ENCODE measurements around the gene FLVCR1.

The FLVCR1 gene

DNA sequence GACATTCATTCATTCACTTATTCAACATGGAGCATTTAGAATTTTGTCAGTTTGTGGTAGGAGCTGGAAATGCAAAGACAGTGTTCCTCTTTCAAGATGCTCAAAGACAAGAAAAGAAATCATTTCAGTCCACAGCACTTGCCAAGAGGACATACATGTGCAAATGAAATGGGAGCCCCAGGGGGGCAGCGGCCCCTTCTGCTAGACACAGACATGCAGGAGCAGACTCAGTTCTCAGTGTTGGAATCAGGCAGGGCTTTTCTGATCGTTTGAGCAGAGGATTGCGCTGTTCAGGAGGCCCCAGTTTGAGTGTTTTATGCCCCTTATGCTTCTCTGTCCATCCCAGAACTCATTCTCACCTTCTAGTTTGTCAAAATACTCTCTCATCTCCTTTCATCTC, 56.7 kb downstream of the FLVCR1 start:
- Histone ChIP-seq H3K4me3 (ENCODE audit: low read depth, low read length) (no peak overlapping the region), H3K79me2 (no peaks in the 10 kb centered on the region), H2AFZ (no peak overlapping the region), H3K4me2 (ENCODE audit: low read length) (no peak overlapping the region), H3K27ac (no peak overlapping the region), H3K9ac (no peak overlapping the region), H3K9me3 (ENCODE audit: control insufficient read depth, low read length) (no peaks in the 10 kb centered on the region), H3K36me3 (ENCODE audit: control insufficient read depth, insufficient read depth, low read length) (no peaks in the 10 kb centered on the region), H3K4me1 (no peaks in the 10 kb centered on the region), H3K27me3 (ENCODE audit: control insufficient read depth, insufficient read depth, low read length) (no peaks in the 10 kb centered on the region)
- TF ChIP-seq, protein P1, sequence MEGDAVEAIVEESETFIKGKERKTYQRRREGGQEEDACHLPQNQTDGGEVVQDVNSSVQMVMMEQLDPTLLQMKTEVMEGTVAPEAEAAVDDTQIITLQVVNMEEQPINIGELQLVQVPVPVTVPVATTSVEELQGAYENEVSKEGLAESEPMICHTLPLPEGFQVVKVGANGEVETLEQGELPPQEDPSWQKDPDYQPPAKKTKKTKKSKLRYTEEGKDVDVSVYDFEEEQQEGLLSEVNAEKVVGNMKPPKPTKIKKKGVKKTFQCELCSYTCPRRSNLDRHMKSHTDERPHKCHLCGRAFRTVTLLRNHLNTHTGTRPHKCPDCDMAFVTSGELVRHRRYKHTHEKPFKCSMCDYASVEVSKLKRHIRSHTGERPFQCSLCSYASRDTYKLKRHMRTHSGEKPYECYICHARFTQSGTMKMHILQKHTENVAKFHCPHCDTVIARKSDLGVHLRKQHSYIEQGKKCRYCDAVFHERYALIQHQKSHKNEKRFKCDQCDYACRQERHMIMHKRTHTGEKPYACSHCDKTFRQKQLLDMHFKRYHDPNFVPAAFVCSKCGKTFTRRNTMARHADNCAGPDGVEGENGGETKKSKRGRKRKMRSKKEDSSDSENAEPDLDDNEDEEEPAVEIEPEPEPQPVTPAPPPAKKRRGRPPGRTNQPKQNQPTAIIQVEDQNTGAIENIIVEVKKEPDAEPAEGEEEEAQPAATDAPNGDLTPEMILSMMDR (IDR thresholded peaks at IDR 0.05) = no peak

DNA sequence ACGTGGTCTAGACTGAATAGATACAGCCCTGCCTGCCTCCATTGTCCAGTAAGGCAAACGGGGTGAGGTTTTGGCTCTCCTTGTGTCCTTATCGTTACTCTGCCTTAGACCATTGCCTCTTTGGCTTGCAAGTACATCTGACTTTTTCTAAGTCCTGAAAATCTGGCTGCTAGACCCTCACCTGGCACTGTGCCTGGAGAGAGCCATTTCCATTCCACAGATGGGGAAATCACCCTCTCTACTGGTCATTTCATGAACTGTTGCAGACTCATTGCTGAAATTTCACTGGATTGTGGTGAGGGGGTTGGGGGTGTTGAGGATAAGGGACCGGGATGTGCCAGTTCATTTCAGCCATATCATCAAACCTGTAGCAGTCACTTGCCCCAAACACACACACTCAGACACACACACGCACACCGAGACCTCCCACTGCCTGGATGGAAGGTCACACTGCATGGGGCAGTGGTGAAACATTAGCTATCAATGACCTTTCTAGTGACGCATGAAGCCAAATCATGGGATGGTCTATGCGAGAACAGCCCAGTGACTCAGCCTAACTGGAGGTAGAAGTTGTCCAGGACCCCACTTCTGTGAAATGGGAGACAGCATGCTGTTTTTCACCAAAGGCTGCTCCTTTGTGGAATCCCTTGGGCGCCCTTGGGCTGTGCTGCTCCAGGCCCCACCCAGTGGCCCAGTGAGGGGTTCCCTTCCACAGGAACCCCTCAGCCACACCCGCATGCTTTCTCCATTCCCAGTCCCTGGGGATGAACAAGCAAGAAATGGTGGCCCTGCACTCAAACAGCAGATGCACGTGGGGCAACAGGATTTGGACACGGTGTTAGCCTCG, 57.4 kb downstream of the FLVCR1 start:
- no peak overlapping the region for H3K9ac ChIP-seq
- no peaks in the 10 kb centered on the region for H3K4me1 ChIP-seq
- no peak overlapping the region for H3K27ac ChIP-seq
- no peaks in the 10 kb centered on the region for H3K79me2 ChIP-seq
- TF ChIP-seq, protein P1 (IDR thresholded peaks at IDR 0.05) = no peak
- H3K27me3 ChIP-seq (ENCODE audit: control insufficient read depth, insufficient read depth, low read length) = no peaks in the 10 kb centered on the region
- H3K4me2 ChIP-seq (ENCODE audit: low read length) = no peak overlapping the region
- H3K36me3 ChIP-seq (ENCODE audit: control insufficient read depth, insufficient read depth, low read length) = no peaks in the 10 kb centered on the region
- H3K9me3 ChIP-seq (ENCODE audit: control insufficient read depth, low read length) = no peaks in the 10 kb centered on the region
- no peak overlapping the region for H2AFZ ChIP-seq
- H3K4me3 ChIP-seq (ENCODE audit: low read depth, low read length) = no peak overlapping the region

DNA sequence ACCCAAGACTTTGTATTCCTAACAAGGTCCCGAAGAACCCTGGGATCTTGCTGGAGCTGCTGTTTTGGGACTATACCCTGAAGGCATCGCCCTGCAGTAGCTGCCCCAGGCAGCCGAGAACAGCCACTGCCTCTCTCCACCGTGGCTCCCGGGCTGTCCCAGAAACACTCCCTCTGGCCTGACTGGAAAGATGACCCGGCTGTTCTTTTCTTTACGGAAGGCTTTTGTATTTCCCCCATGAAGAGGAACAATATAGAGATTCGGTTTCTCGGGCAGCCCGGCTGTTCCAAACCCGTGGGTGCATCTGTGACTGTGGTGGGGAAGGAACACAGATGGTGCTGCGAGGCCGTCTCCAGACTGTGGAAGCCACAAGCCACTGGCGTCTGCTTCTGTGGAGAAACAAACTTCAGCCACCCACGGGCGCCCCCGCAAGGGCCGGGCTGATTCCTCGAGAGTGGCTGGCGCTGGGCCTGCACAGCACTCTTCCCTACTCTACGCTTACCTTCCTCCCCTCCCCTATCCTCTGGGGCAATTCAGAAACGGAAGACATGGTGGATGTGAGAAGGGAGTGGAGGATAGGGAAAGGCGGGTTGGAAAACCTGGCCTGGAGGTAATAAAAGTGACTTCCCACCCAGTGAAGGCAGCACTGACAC, 58.5 kb downstream of the FLVCR1 start:
- no peaks in the 10 kb centered on the region for H3K27me3 ChIP-seq (ENCODE audit: control insufficient read depth, insufficient read depth, low read length)
- no peaks in the 10 kb centered on the region for H3K79me2 ChIP-seq
- no peak overlapping the region for H3K9ac ChIP-seq
- no peak overlapping the region for H3K4me2 ChIP-seq (ENCODE audit: low read length)
- no peak overlapping the region for H3K4me3 ChIP-seq (ENCODE audit: low read depth, low read length)
- peak overlapping the region; percentile 38 for H2AFZ ChIP-seq
- no peaks in the 10 kb centered on the region for H3K36me3 ChIP-seq (ENCODE audit: control insufficient read depth, insufficient read depth, low read length)
- no peaks in the 10 kb centered on the region for H3K4me1 ChIP-seq
- TF ChIP-seq, protein P1 (IDR thresholded peaks at IDR 0.05) = no peak
- H3K9me3 ChIP-seq (ENCODE audit: control insufficient read depth, low read length) = no peaks in the 10 kb centered on the region
- no peak overlapping the region for H3K27ac ChIP-seq

DNA sequence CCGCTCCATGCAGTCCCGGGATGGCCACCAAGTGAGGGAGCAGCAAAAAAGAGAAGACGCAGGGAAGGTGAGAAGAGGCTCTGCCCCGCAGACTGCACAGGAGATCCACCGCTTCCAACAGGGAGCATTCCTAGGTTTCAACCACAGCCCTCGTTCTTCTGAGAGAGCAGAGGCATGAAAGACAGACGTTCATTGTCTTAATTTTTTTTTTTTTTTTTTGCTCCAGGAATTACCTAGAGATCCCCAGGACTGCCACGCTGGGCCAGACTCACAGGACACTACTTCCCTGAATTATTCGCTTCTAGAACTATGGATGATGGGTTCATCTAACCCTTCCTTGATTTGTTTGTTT, 59.0 kb downstream of the FLVCR1 start:
- no peak overlapping the region for H3K4me3 ChIP-seq (ENCODE audit: low read depth, low read length)
- no peak overlapping the region for H2AFZ ChIP-seq
- H3K79me2 ChIP-seq = no peaks in the 10 kb centered on the region

More for the DNA sequence above, 59.0 kb downstream of the FLVCR1 start:
- H3K36me3 ChIP-seq (ENCODE audit: control insufficient read depth, insufficient read depth, low read length) = no peaks in the 10 kb centered on the region
- TF ChIP-seq, protein P1 (IDR thresholded peaks at IDR 0.05) = no peak
- H3K9ac ChIP-seq = no peak overlapping the region
- H3K9me3 ChIP-seq (ENCODE audit: control insufficient read depth, low read length) = no peaks in the 10 kb centered on the region
- no peaks in the 10 kb centered on the region for H3K27me3 ChIP-seq (ENCODE audit: control insufficient read depth, insufficient read depth, low read length)
- H3K27ac ChIP-seq = no peak overlapping the region
- H3K4me2 ChIP-seq (ENCODE audit: low read length) = no peak overlapping the region
- H3K4me1 ChIP-seq = no peaks in the 10 kb centered on the region
